Measurements from ENCODE around the gene LRRD1. TPM values are rescaled to one million over a fixed set of nuclear protein-coding genes. Genes with fewer than 3 reads are reported as not detected.

LRRD1 gene
- total and polyA plus RNA-seq, 10 of the 15 experiments (the other 5 are each of a cell fraction or from before 2014, with no cell fraction given) = 0.04 to 0.06 TPM; not detected in 8

DNA sequence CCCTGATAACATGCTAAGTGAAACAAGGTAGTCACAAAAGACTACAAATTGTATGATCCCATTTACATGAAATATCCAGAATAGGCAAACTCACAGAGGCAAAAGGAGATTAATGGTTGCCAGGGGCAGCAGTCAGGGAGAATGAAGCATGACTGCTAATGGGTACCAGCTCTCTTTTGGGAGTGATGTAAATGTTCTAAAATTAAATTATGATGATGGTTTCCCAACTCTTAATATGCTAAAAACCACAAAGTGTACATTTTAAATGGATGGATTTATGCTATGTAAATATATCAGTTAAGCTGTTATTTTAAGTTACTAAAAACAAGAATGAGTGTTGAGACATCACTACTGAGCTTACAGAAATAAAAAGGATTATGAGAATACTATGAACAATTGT, 57.3 kb downstream of the LRRD1 start:
- ChIA-PET CTCF (no interaction called here), POLR2A (interaction anchor here (0.6 kb wide), 1 partner anchor 659 kb away, joined by 4 read pairs; no protein-coding TSS in a partner anchor)
- peaks cover 17% of the 10 kb centered on the region for H3K79me2 ChIP-seq (ENCODE audit: control insufficient read depth, insufficient read depth, low read length)

More for the DNA sequence above, 57.3 kb downstream of the LRRD1 start:
- ATAC-seq = no peak
- no peak overlapping the region for H3K4me2 ChIP-seq (ENCODE audit: control insufficient read depth, insufficient read depth)
- H3K27me3 ChIP-seq (replicated peaks in 1 of 2; ENCODE audit: control insufficient read depth in 2 of 2, insufficient read depth in 2 of 2, low read length in 1 of 2) = no peaks in the 10 kb centered on the region
- in situ Hi-C loops (cut with MboI) = no loop called here
- RAD21 ChIA-PET (ENCODE audit: unreplicated experiment) = no interaction called here
- no peaks in the 10 kb centered on the region for H3K4me1 ChIP-seq (ENCODE audit: control insufficient read depth, insufficient read depth, low read length)
- no peak overlapping the region for H3K9ac ChIP-seq (ENCODE audit: control insufficient read depth, insufficient read depth, low read length)
- H3K36me3 ChIP-seq (ENCODE audit: control insufficient read depth in 2 of 2, insufficient read depth in 2 of 2, low read length in 1 of 2) = peaks cover 4 to 36% of the 10 kb centered on the region in 2 experiments
- SMC1A ChIA-PET (ENCODE audit: uncharacterized antibody, unreplicated experiment) = interaction anchor here (1.1 to 2.4 kb wide), 2 partner anchors 11 to 13 kb away, joined by 3 to 7 read pairs; no protein-coding TSS in a partner anchor
- peaks cover 6% of the 10 kb centered on the region; the same call in 2 of the 3 replicates for H3K9me3 ChIP-seq (replicated peaks; ENCODE audit: control insufficient read depth, insufficient read depth, low read length)
- no peak for DNase-seq (ENCODE audit: low read depth, low spot score)
- H3K4me3 ChIP-seq = no peak overlapping the region
- no TSS peak for BruUV-seq (replicated peaks)
- no peak overlapping the region for H3K27ac ChIP-seq (ENCODE audit: control insufficient read depth, insufficient read depth)
- no peaks in the 10 kb centered on the region for H4K20me1 ChIP-seq (ENCODE audit: control insufficient read depth, insufficient read depth)
- no peak for TF ChIP-seq MXI1 (IDR thresholded peaks at IDR 0.05; ENCODE audit: low read depth, low read length)
- TF ChIP-seq, protein P1, sequence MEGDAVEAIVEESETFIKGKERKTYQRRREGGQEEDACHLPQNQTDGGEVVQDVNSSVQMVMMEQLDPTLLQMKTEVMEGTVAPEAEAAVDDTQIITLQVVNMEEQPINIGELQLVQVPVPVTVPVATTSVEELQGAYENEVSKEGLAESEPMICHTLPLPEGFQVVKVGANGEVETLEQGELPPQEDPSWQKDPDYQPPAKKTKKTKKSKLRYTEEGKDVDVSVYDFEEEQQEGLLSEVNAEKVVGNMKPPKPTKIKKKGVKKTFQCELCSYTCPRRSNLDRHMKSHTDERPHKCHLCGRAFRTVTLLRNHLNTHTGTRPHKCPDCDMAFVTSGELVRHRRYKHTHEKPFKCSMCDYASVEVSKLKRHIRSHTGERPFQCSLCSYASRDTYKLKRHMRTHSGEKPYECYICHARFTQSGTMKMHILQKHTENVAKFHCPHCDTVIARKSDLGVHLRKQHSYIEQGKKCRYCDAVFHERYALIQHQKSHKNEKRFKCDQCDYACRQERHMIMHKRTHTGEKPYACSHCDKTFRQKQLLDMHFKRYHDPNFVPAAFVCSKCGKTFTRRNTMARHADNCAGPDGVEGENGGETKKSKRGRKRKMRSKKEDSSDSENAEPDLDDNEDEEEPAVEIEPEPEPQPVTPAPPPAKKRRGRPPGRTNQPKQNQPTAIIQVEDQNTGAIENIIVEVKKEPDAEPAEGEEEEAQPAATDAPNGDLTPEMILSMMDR (IDR thresholded peaks at IDR 0.05 in 2 of 3, conservative IDR thresholded peaks at IDR 0.05 in 1 of 3; ENCODE audit: control insufficient read depth in 2 of 3, extremely low read depth in 1 of 3, insufficient read depth in 1 of 3, low read depth in 3 of 3, low read length in 3 of 3) = no peak
- TF ChIP-seq IRF4 (IDR thresholded peaks at IDR 0.05; ENCODE audit: low read depth, low read length) = no peak
- TF ChIP-seq KDM1A (IDR thresholded peaks at IDR 0.05; ENCODE audit: borderline replicate concordance) = no peak
- TF ChIP-seq SREBF1 (IDR thresholded peaks at IDR 0.05; ENCODE audit: low read length) = no peak
- TF ChIP-seq, protein P2, sequence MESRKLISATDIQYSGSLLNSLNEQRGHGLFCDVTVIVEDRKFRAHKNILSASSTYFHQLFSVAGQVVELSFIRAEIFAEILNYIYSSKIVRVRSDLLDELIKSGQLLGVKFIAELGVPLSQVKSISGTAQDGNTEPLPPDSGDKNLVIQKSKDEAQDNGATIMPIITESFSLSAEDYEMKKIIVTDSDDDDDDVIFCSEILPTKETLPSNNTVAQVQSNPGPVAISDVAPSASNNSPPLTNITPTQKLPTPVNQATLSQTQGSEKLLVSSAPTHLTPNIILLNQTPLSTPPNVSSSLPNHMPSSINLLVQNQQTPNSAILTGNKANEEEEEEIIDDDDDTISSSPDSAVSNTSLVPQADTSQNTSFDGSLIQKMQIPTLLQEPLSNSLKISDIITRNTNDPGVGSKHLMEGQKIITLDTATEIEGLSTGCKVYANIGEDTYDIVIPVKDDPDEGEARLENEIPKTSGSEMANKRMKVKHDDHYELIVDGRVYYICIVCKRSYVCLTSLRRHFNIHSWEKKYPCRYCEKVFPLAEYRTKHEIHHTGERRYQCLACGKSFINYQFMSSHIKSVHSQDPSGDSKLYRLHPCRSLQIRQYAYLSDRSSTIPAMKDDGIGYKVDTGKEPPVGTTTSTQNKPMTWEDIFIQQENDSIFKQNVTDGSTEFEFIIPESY (IDR thresholded peaks at IDR 0.05) = no peak
- TF ChIP-seq NFIC (IDR thresholded peaks at IDR 0.05; ENCODE audit: low read depth, low read length) = no peak
- TF ChIP-seq, protein P3, sequence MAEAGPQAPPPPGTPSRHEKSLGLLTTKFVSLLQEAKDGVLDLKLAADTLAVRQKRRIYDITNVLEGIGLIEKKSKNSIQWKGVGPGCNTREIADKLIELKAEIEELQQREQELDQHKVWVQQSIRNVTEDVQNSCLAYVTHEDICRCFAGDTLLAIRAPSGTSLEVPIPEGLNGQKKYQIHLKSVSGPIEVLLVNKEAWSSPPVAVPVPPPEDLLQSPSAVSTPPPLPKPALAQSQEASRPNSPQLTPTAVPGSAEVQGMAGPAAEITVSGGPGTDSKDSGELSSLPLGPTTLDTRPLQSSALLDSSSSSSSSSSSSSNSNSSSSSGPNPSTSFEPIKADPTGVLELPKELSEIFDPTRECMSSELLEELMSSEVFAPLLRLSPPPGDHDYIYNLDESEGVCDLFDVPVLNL (IDR thresholded peaks at IDR 0.05; ENCODE audit: low read depth, low read length) = no peak
- no peak for TF ChIP-seq ETV6 (conservative IDR thresholded peaks at IDR 0.05 in 1 of 2, IDR thresholded peaks at IDR 0.05 in 1 of 2; ENCODE audit: borderline replicate concordance in 1 of 2, low read depth in 1 of 2)
- H2AFZ ChIP-seq (ENCODE audit: control insufficient read depth, low read depth, low read length) = no peak overlapping the region
- intact Hi-C loops (cut with micrococcal nuclease; ENCODE audit: unreplicated experiment) = no loop called here
- no peak for FAIRE-seq

Data from GM12878 (cell line).